SK-N-SH treated with all-trans-retinoic acid at 6 μM for 48 hours (cell line): ENCODE data around the gene FGD5.

Experiments
- SNAI2 ChIP-seq: fragments of 250-450 bp; sonication (Bioruptor Pico); IDR thresholded peaks from 2 replicates; pipeline ENCODE4 v1.5.0; 2020; ENCODE audit warnings: mild to moderate bottlenecking, moderate library complexity
- TOX ChIP-seq: fragments of 250-450 bp; sonication (Bioruptor Pico); IDR thresholded peaks from 2 replicates; pipeline ENCODE4 v1.8.0; 2021; ENCODE audit warnings: mild to moderate bottlenecking, moderate library complexity, borderline replicate concordance
- ZC3H10 ChIP-seq: fragments of 250-450 bp; sonication (Bioruptor Pico); IDR thresholded peaks from 2 replicates; pipeline ENCODE4 v1.5.1; 2021; ENCODE audit warnings: mild to moderate bottlenecking, moderate library complexity

DNA sequence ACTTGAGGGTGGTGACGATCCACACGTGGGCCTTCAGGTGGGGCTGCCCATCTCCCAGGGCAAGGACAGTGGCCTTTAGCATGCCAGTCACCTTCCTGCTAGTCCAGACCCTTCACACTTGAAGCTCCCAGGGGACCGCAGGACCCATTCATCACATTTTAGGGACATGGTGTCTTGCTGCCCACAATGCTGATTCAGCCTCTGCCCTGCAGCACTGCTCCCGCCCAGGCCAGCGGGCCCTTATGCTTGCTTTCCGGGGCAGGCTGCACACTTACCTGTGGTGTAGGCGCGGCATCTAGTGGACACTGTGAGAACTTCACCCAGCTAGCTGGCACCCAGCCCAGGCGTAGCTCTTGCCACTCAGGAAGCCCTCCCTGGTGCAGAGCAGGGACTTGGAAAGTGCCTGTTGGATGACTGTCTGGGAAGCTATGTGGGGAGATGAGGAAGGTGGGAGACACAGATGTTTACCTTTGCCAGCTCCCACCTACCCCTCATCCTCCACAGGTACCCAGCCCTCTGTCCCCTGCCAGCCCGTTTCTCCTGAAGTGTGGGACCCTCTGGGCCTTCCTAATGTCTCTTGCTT, 102.4 kb downstream of the FGD5 start:
- no peak for TF ChIP-seq SNAI2 (CRISPR knock-in tag)
- TF ChIP-seq ZC3H10 = no peak
- no peak for TF ChIP-seq TOX (CRISPR knock-in tag)
